ENCODE measurements around the gene CPT1B.

- TF ChIP-seq POLR2A (IDR thresholded peaks at IDR 0.05) (no peak), CTCF (IDR thresholded peaks at IDR 0.05) (no peak), EP300 (IDR thresholded peaks at IDR 0.05) (no peak), POLR2AphosphoS5 (IDR thresholded peaks at IDR 0.05) (no peak)
Measured at GRCh38 chr22:50587407-50587806, 9.2 kb upstream of the CPT1B start.

All from sigmoid colon (tissue), 4 donors.